ENCODE measurements around the gene CD93. TPM values are rescaled to one million over a fixed set of nuclear protein-coding genes. Genes with fewer than 3 reads are reported as not detected.

Gene CD93
- total and polyA plus RNA-seq, 2 of the 8 experiments (the other 6 are each of a cell fraction or from before 2014, with no cell fraction given): under 0.01 to 0.07 TPM

GRCh38 chr20:23090878-23091277 is 4.8 kb upstream of the CD93 start:
- Histone ChIP-seq H4K8ac (ENCODE audit: extremely low read depth, insufficient read depth, low read length) (no peak overlapping the region), H3K27ac (ENCODE audit: low read depth, low read length) (no peak overlapping the region), H2BK12ac (ENCODE audit: low read depth, low read length) (no peak overlapping the region), H3K18ac (ENCODE audit: extremely low read depth, low read length) (no peak overlapping the region), H2BK5ac (ENCODE audit: low read depth, low read length) (no peak overlapping the region), H2BK120ac (replicated peaks; ENCODE audit: low read depth, low read length) (no peak overlapping the region), H3K4ac (replicated peaks; ENCODE audit: insufficient read length, low read depth, low read length) (no peak overlapping the region), H3K79me1 (ENCODE audit: low read depth, low read length) (no peaks in the 10 kb centered on the region), H2AK5ac (ENCODE audit: low read depth, low read length) (no peak overlapping the region), H2BK20ac (ENCODE audit: low read length) (no peak overlapping the region), H3K36me3 (ENCODE audit: control insufficient read depth in 2 of 4, insufficient read depth in 4 of 4, low read length in 3 of 4) (no peaks in the 10 kb centered on the region), H3K56ac (replicated peaks; ENCODE audit: insufficient read length, low read depth, low read length) (no peak overlapping the region), H3K23me2 (ENCODE audit: low read depth, low read length) (no peaks in the 10 kb centered on the region), H3K9me3 (ENCODE audit: insufficient read depth in 2 of 2, low read depth in 1 of 2, low read length in 1 of 2) (no peaks in the 10 kb centered on the region), H4K5ac (ENCODE audit: insufficient read length, low read depth, low read length) (no peak overlapping the region), H3K4me2 (ENCODE audit: insufficient read depth in 1 of 2, low read depth in 2 of 2, low read length in 2 of 2) (no peak overlapping the region), H3K14ac (ENCODE audit: insufficient read length) (no peak overlapping the region), H3K27me3 (replicated peaks in 1 of 4; ENCODE audit: control insufficient read depth in 3 of 4, extremely low read depth in 1 of 4, insufficient read depth in 3 of 4, low read length in 3 of 4) (no peaks in the 10 kb centered on the region), H3K4me3 (ENCODE audit: extremely low read depth in 1 of 4, insufficient read depth in 2 of 4, low read depth in 3 of 4, low read length in 4 of 4) (no peak overlapping the region), H4K91ac (replicated peaks; ENCODE audit: insufficient read length, low read length) (no peak overlapping the region), H2BK15ac (ENCODE audit: low read length) (no peak overlapping the region), H3K23ac (ENCODE audit: insufficient read length) (no peak overlapping the region), H3K4me1 (replicated peaks in 1 of 4; ENCODE audit: control insufficient read depth in 3 of 4, insufficient read depth in 4 of 4, low read length in 3 of 4) (peaks cover 0 to 7% (median 2%) of the 10 kb centered on the region in 4 experiments; a peak in 4 of 7 replicates), H3K9ac (replicated peaks in 1 of 4; ENCODE audit: extremely low read depth in 1 of 4, low read depth in 3 of 4, low read length in 3 of 4) (no peak overlapping the region), H2AFZ (ENCODE audit: low read length) (no peak overlapping the region), H3K79me2 (ENCODE audit: control insufficient read depth in 1 of 2, insufficient read depth in 2 of 2, low read length in 2 of 2) (no peaks in the 10 kb centered on the region), H4K20me1 (replicated peaks in 1 of 2; ENCODE audit: control insufficient read depth in 1 of 2, insufficient read depth in 2 of 2, low read length in 2 of 2) (no peaks in the 10 kb centered on the region)
- ChIA-PET POLR2A (ENCODE audit: partially characterized antibody) (no interaction called here), CTCF (ENCODE audit: partially characterized antibody) (interaction anchor here (1.1 to 3.5 kb wide), 13 partner anchors 9 to 138 kb away, joined by 3 to 21 read pairs (median 3); no protein-coding TSS in a partner anchor)
- FAIRE-seq: no peak
- 81% methylated on average over 4 of the region's 4 CpGs; no CpG with 5 or more reads in 1 of the 2 experiments for WGBS, 2 experiments (ENCODE audit: extremely low coverage in 1 of 2, insufficient coverage in 1 of 2, insufficient read length in 1 of 2, insufficient replicate concordance in 2 of 2, low coverage in 1 of 2, low lambda C conversion rate in 2 of 2, missing lambda C conversion rate in 1 of 2)
- no peak for DNase-seq (ENCODE audit: low read depth in 1 of 2, low spot score in 2 of 2)
- TF ChIP-seq TCF12 (IDR thresholded peaks at IDR 0.05; ENCODE audit: low read depth, low read length) (no peak), JUN (IDR thresholded peaks at IDR 0.05; ENCODE audit: low read depth, low read length) (no peak), SP1 (IDR thresholded peaks at IDR 0.05; ENCODE audit: low read depth, low read length) (no peak)

Measured in H1 (cell line).